PC-3 (cell line): ENCODE results near the gene RNU1-3. TPM values are rescaled to one million over a fixed set of nuclear protein-coding genes. Genes with fewer than 3 reads are reported as not detected.
"Not testable (repeated sequence)": the region's sequence is repeated elsewhere in the genome, so short reads cannot be mapped to it uniquely, and the experiment has no call there.

Experiments
- ATAC-seq: fragments of 200-7000 bp; cut with Tn5 transposase; 2 replicates; pipeline ENCODE4 v1.9.1; 2020; ENCODE audit warnings: mild to moderate bottlenecking, moderate library complexity
- BruUV-seq: library from RNA; stranded (reverse); fragments of 400-500 nt; replicated peaks from 2 replicates; lab custom pipeline; 2021; lab: Mats Ljungman, UMichigan
- CTCF ChIA-PET: fragments of 300-600 bp; sonication (Branson Sonifier 250); formaldehyde crosslinking; loops from one replicate; lab custom pipeline; 2022; ENCODE audit warnings: antibody characterized with exemption; lab: Charles Lee
- POLR2A ChIA-PET: fragments of 300-600 bp; sonication (Branson Sonifier 250); formaldehyde crosslinking; loops from one replicate; lab custom pipeline; 2022; ENCODE audit warnings: antibody characterized with exemption; ENCODE audit not compliant: unreplicated experiment; lab: Charles Lee
- DNase-seq: peaks from one replicate; pipeline ENCODE4 v3.0.0-alpha.2; 2015
- H2AFZ ChIP-seq: fragments of 300-600 bp; sonication (generic); 2 replicates; pipeline ENCODE4 v1.6.0; 2016; ENCODE audit warnings: antibody characterized with exemption, low read length
- H3F3A ChIP-seq: fragments of 300-600 bp; sonication (generic); one replicate; pipeline ENCODE4 v1.6.0; 2017; ENCODE audit warnings: antibody characterized with exemption, low read length, control low read depth, mild to moderate bottlenecking; ENCODE audit not compliant: unreplicated experiment
- H3K27ac ChIP-seq: fragments of 300-600 bp; sonication (generic); 2 replicates; pipeline ENCODE4 v1.5.1; 2016; ENCODE audit warnings: mild to moderate bottlenecking, low read length
- H3K27me3 ChIP-seq: fragments of 300-600 bp; sonication (generic); 2 replicates; pipeline ENCODE4 v1.6.1; 2016; ENCODE audit warnings: low read length, mixed read lengths
- H3K36me3 ChIP-seq: fragments of 300-600 bp; sonication (generic); 2 replicates; pipeline ENCODE4 v1.6.1; 2016; ENCODE audit warnings: low read depth, mixed run types, low read length, mixed read lengths
- H3K4me1 ChIP-seq: fragments of 300-600 bp; sonication (generic); 2 replicates; pipeline ENCODE4 v1.5.1; 2016; ENCODE audit warnings: low read length; ENCODE audit not compliant: insufficient read depth
- H3K4me2 ChIP-seq: fragments of 300-600 bp; sonication (generic); 2 replicates; pipeline ENCODE4 v1.6.0; 2016; ENCODE audit warnings: low read length
- H3K4me3 ChIP-seq: fragments of 300-600 bp; sonication (generic); 2 replicates; pipeline ENCODE4 v1.5.1; 2016; ENCODE audit warnings: mild to moderate bottlenecking, low read length, mixed read lengths
- H3K79me2 ChIP-seq: fragments of 300-600 bp; sonication (generic); 2 replicates; pipeline ENCODE4 v1.6.1; 2017; ENCODE audit warnings: low read length, mixed read lengths
- H3K9ac ChIP-seq: fragments of 300-600 bp; sonication (generic); 2 replicates; pipeline ENCODE4 v1.6.0; 2016; ENCODE audit warnings: mild to moderate bottlenecking, low read length
- H3K9me2 ChIP-seq: fragments of 300-600 bp; sonication (generic); replicated peaks from 2 replicates; pipeline ENCODE4 v1.6.1; 2016; ENCODE audit warnings: mixed run types, low read length, mixed read lengths
- H3K9me3 ChIP-seq: fragments of 300-600 bp; sonication (generic); 2 replicates; pipeline ENCODE4 v1.6.1; 2016; ENCODE audit warnings: low read length, mixed read lengths
- H4K20me1 ChIP-seq: fragments of 300-600 bp; sonication (generic); 2 replicates; pipeline ENCODE4 v1.6.1; 2016; ENCODE audit warnings: low read length, mixed read lengths
- intact Hi-C: fragments of 100-400 bp; cut with micrococcal nuclease; formaldehyde crosslinking; loops from 2 replicates; pipeline ENCODE4 v1.9.0; 2023
- total RNA-seq: library from RNA; depleted of rRNA; stranded (reverse); fragments of >200 nt; gene quantifications from 2 replicates; pipeline ENCODE4 v1.2.3, GENCODE V29; 2014

The RNU1-3 gene
- total RNA-seq, 1 experiment from 2014 or later = under 0.01 TPM

GRCh38 chr1:16643001-16643411 lies 23.7 kb downstream of the RNU1-3 start:
- H3K4me3 ChIP-seq = peak overlapping the region; percentile 76
- peaks cover 18% of the 10 kb centered on the region for H3K4me1 ChIP-seq
- H3K36me3 ChIP-seq, H3K9me3 ChIP-seq, CTCF ChIA-PET, H3F3A ChIP-seq, intact Hi-C loops, ATAC-seq, H3K9me2 ChIP-seq, H3K27ac ChIP-seq, H2AFZ ChIP-seq, H3K27me3 ChIP-seq, DNase-seq, BruUV-seq, H4K20me1 ChIP-seq, H3K9ac ChIP-seq, POLR2A ChIA-PET: not testable (repeated sequence)
- peak overlapping the region; percentile 83 for H3K4me2 ChIP-seq
- H3K79me2 ChIP-seq = peaks cover 61% of the 10 kb centered on the region

GRCh38 chr1:16642025-16642966 lies 24.5 kb downstream of the RNU1-3 start:
- H3K9me3 ChIP-seq, CTCF ChIA-PET, H3K36me3 ChIP-seq, H2AFZ ChIP-seq, H3K9ac ChIP-seq, H3K27ac ChIP-seq, ATAC-seq, H3F3A ChIP-seq, POLR2A ChIA-PET, H3K27me3 ChIP-seq, intact Hi-C loops, H3K4me3 ChIP-seq, H3K9me2 ChIP-seq, H4K20me1 ChIP-seq, DNase-seq, BruUV-seq: not testable (repeated sequence)
- peak overlapping the region; percentile 83 for H3K4me2 ChIP-seq
- H3K4me1 ChIP-seq = peaks cover 18% of the 10 kb centered on the region
- peaks cover 61% of the 10 kb centered on the region for H3K79me2 ChIP-seq

GRCh38 chr1:16641159-16641975 lies 25.4 kb downstream of the RNU1-3 start:
- H3K9me3 ChIP-seq, ATAC-seq, H3F3A ChIP-seq, H3K9me2 ChIP-seq, H3K27me3 ChIP-seq, H2AFZ ChIP-seq, H3K36me3 ChIP-seq, intact Hi-C loops, BruUV-seq, H4K20me1 ChIP-seq, DNase-seq, H3K4me2 ChIP-seq, H3K4me3 ChIP-seq, CTCF ChIA-PET, POLR2A ChIA-PET, H3K27ac ChIP-seq, H3K9ac ChIP-seq: not testable (repeated sequence)
- H3K79me2 ChIP-seq = peaks cover 69% of the 10 kb centered on the region
- peaks cover 18% of the 10 kb centered on the region for H3K4me1 ChIP-seq

GRCh38 chr1:16639091-16640031 lies 27.4 kb downstream of the RNU1-3 start:
- H3F3A ChIP-seq, BruUV-seq, H3K27me3 ChIP-seq, H3K9me3 ChIP-seq, H2AFZ ChIP-seq, H4K20me1 ChIP-seq, H3K36me3 ChIP-seq, H3K27ac ChIP-seq, H3K4me2 ChIP-seq, H3K4me3 ChIP-seq, DNase-seq, ATAC-seq, intact Hi-C loops, CTCF ChIA-PET, H3K9me2 ChIP-seq, H3K9ac ChIP-seq: not testable (repeated sequence)
- Histone ChIP-seq H3K4me1 (0 out of 2 replicates have a peak, but pooled peaks cover 10% of the 10 kb centered on the region), H3K79me2 (peaks cover 76% of the 10 kb centered on the region)
- POLR2A ChIA-PET = interaction anchor here (0.6 kb wide), 1 partner anchor 46 kb away, joined by 5 read pairs; no protein-coding TSS in a partner anchor

- POLR2A ChIA-PET = interaction anchor here (0.6 kb wide), 1 partner anchor 258 kb away, joined by 3 read pairs; no protein-coding TSS in a partner anchor
- H2AFZ ChIP-seq, H3K27me3 ChIP-seq, H3K36me3 ChIP-seq, CTCF ChIA-PET, H3K4me3 ChIP-seq, H3K27ac ChIP-seq, intact Hi-C loops, H3K9me2 ChIP-seq, H3F3A ChIP-seq, H3K4me1 ChIP-seq, DNase-seq, BruUV-seq, H4K20me1 ChIP-seq, H3K4me2 ChIP-seq, H3K9me3 ChIP-seq, H3K9ac ChIP-seq: not testable (repeated sequence)
- ATAC-seq = peak; percentile 6; the same call in 1 of the 2 replicates
- peaks cover 64% of the 10 kb centered on the region for H3K79me2 ChIP-seq
Observed at GRCh38 chr1:16637941-16638778, 28.6 kb downstream of the RNU1-3 start.
